Left renal cortex interstitium (tissue), 4 donors: Measurements from ENCODE around the gene PLEKHF1. TPM values are rescaled to one million over a fixed set of nuclear protein-coding genes. Genes with fewer than 3 reads are reported as not detected.
"Not testable (repeated sequence)": the region's sequence is repeated elsewhere in the genome, so short reads cannot be mapped to it uniquely, and the experiment has no call there.

Experiments
- DNase-seq, 4 donors: peaks; one replicate each; pipeline ENCODE4 v3.0.0-alpha.2; 2013; ENCODE audit warnings: low read depth in 4 of 4, low spot score in 2 of 4, missing footprints in 1 of 4
- polyA plus RNA-seq, 4 donors: library from polyadenylated mRNA; unstranded; fragments of 120-200 nt; gene quantifications; one replicate each; pipeline ENCODE4 v1.2.1, GENCODE V29; 2013; ENCODE audit not compliant: insufficient read length in 4 of 4

Gene PLEKHF1, protein sequence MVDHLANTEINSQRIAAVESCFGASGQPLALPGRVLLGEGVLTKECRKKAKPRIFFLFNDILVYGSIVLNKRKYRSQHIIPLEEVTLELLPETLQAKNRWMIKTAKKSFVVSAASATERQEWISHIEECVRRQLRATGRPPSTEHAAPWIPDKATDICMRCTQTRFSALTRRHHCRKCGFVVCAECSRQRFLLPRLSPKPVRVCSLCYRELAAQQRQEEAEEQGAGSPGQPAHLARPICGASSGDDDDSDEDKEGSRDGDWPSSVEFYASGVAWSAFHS
- polyA plus RNA-seq: 1 to 10 TPM; 1.1 to 2.7 (median 1.7) TPM

- peak in 1 of 4 donors; percentile 76 for DNase-seq
These were observed at the start of gene PLEKHF1 for GRCh38 chr19:29665215-29665825. Gene PLEKHF1, plus strand, starts transcription at chr19:29665461. Its CDS starts 8,379 bp downstream, at chr19:29673840.

DNA sequence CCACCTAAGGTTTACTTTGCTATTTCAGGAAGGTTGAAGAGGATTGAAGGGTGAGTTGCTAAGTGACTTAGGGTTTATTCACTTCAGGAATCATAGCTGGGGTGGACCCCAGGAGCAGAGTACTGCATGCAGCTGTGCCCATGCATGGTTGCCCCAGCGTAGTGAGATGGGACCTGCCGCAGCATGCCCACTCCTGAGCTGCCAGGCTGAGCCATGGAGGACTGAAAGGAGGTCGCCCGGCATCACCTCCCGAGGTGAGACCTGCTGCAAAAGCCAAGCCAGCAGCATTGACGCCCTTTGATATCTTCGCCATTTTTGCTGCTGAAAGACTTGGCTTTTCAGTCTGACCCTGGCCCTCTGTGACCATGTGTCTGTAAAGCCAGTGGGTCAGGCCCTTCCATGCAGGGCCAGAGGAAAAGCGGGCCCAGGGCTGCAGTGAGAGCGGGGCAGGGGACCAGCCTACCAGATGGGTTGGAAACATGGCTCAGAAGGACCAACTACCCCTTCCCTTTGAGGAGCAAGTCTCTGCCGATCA lies 49.3 kb upstream of the PLEKHF1 start:
- DNase-seq: no peak

DNA sequence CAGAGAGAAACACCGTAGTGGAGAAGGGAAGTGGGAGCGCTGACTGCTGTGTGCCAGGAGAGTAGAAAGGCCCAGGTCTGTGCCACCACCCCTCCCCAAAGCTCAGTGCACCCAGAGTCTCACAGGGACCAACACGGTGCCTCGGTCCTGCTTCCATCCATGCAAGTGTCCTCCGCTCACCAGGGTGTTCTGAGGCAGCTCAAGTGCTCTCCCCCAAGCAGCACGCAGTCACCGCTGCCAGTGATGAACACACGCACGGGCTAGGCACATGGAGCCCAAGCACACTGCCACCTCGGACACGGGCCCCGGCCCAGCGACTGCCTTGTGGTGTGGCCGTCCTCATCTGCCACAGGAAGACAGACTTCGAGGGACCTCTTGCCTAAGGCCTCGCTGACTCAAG lies 48.7 kb upstream of the PLEKHF1 start:
- DNase-seq: no peak

- no peak for DNase-seq
These were observed 47.6 kb upstream of the PLEKHF1 start for GRCh38 chr19:29617366-29618266.

- no peak for DNase-seq
These were observed 46.8 kb upstream of the PLEKHF1 start for GRCh38 chr19:29618434-29618833.

GRCh38 chr19:29618871-29619270 lies 46.4 kb upstream of the PLEKHF1 start:
- DNase-seq: no peak

GRCh38 chr19:29620931-29621351 lies 44.3 kb upstream of the PLEKHF1 start:
- no peak for DNase-seq

- no peak for DNase-seq
These were observed 42.8 kb upstream of the PLEKHF1 start for GRCh38 chr19:29622166-29623070.

DNA sequence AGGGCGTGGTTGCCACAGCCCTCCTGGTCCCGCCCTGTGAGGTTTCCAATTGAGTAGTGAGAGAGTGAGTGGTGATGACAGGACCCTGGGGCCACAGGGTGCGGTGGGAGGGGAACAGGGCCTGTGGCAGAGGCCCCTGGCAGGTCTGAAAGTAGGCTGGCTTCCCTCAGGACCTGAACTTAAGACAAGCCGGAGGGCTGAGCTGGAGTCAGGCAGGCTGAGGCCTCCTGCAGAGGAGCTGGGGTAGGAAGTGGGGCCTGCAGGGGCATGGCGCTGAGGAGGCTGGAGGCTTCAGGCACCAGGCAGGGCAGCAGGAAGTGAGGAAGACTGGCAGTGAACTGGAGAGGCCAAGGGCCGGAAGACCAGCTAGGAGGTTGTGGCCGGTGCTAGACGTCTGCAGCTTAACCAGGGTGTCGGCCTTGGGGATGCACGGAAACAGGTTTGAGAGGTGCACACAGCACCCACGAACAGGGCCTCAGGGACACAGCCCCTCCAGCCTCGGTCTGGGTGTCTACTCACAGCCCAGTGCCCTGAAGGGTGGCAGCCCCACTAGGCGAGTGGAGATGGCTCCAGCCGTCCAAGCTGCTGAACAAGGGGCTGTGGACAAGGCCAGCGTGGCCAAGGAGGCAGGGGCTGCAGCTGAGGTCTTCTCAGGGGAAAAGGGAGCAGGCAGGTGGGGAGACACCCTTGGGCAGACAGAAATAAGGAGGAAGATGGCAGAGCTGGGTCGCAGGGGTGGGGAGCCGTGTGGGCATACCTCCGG lies 41.4 kb upstream of the PLEKHF1 start:
- DNase-seq: no peak

DNA sequence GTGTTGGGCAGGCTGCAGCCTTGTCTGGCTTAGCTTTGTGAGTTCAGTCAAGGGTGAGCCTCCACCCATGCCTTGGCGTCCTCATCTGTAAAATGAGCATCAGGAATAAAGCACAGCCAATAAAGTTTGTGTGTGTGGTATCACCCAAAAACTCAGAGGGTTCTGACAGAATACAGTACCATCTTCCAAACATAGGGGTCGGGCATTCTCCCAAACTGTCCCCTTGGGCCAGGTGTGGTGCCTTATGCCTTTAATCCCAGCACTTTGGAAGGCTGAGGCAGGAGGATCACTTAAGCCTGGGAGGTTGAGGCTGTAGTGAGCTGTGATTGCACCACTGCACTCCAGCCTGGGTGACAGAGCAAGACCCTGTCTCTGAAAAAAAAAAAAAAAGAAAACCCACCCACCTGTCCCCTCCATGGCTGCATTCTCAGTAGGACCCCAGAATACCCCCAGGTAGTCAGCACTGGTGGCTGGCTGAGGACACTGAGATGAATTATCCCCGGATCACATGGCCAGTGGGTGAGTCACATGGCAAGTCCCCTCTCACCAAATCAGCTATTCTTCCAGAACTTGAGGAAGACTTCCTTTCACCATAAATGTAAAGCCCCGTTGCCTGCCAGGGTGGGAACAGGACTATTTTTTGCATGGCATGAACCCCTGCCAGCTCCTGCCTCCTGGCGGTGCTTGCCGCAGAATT lies 40.6 kb upstream of the PLEKHF1 start:
- no peak for DNase-seq

GRCh38 chr19:29625186-29625651 lies 40.0 kb upstream of the PLEKHF1 start:
- no peak for DNase-seq

- DNase-seq: no peak
These were observed 38.9 kb upstream of the PLEKHF1 start for GRCh38 chr19:29626386-29626785.

- DNase-seq: not testable (repeated sequence)
These were observed 38.4 kb upstream of the PLEKHF1 start for GRCh38 chr19:29626832-29627231.

GRCh38 chr19:29628661-29629385 lies 36.4 kb upstream of the PLEKHF1 start:
- no peak for DNase-seq

DNA sequence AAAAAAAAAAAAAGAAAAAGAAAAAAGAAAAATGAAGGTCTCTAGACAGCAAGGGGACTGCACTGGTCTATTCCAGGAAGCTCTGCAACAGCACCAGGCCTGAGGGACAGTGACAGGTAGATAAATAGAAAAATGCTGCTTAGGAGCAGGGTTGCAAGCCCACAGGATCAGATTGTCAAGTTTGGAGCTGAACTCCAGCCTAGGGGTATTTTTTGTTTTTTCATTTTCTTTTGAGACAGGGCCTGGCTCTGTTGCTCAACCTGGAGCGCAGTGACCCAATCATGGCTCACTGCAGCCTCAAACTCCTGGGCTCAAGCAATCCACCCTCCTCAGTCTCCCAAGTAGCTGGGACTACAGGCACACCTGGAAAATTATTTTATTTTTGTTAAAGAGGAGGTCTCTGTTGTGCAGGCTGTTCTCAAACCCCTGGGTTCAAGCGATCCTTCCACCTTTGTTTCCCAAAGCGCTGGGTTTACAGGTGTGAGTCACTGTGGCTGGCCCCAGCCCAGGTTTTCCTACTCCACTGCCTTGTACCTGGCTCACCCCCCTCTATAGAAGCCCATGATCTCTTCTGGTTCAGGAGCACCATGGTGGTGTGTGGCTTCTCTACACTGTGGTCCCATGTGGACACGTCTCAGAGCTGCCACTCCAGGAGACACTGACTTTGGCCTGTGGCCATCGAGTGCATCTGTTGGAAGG lies 35.3 kb upstream of the PLEKHF1 start:
- no peak for DNase-seq

DNA sequence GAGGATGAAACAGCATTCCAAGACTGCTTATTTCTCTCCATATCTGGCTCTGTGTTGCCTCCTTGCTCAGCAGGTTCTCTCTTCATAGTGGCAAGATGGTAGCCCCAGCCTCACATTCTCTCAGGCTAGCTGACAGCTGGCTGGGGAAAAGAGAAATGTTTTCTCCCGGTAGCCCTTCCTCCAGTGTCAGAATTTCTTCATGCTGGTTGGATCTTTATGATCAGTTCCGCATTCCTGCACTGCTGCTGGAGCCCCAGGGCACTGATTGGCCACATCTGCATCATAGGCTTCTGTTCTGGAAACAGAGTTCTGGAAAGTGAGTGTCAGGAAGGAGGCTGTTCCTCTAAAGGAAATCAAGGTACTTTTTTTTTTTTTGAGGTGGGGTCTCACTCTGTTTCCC lies 34.6 kb upstream of the PLEKHF1 start:
- DNase-seq: no peak

DNA sequence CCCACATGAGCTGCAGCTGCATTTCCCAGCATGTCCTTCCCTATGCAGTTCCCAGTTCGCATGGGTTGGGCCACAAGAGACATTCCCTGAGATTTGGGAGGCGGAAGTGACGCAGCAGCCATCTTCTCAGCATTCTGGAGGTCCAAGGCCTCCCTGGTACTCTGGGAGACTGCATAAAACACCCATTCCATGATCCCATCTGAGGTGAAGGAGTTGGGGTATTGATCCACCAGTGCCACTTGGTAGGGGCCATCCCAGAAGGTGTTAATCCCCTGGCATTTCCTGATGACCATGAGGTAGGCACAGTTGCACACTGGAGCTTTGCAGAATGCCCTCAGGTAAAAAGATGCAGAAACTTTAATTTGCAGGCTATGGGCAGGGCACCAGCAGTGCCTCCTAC lies 33.8 kb upstream of the PLEKHF1 start:
- DNase-seq: no peak
